ENCODE data around the gene CDH4. TPM values are rescaled to one million over a fixed set of nuclear protein-coding genes. Genes with fewer than 3 reads are reported as not detected.

Gene CDH4
- total and polyA plus RNA-seq, 12 donors, result 0.04 to 0.25 (median 0.08) TPM; not detected in 5

DNA sequence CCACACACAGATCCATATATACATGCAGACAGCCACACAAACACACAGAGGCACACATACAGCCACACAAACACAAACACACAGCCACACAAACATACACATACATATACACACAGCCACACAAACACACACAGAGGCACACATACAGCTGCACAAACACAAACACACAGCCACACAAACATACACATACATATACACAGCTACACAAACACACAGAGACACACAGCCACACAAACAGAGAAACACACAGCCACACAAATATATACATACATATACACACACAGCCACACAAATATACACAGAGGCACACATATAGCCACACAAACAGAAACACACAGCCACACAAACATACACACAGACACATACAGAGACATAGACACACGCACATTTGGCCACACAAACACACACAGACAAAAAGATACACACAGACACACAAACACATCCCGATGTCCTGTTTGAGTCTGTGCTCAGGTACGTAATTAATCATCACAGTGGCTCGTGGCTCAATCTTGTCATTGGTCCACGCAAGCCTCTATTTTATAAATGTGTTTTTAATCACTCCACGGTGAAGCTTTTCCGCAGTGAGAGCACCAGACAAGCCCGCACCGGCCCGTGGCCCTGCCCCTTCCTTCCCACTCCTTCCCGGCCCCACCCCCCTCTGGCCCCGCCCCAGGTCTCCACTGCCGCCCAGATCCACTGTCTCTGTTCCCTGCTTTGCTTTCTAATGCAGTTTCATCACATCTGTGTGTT, 135.3 kb downstream of the CDH4 start:
- DNase-seq, result peak in 1 of 2 donors; percentile 20
- no peak for TF ChIP-seq CTCF (IDR thresholded peaks at IDR 0.05)

GRCh38 chr20:61387954-61388348, 135.9 kb downstream of the CDH4 start:
- intact Hi-C loops (cut with DNase I), result no loop called here
- H3K9me3 ChIP-seq, result peaks cover 0 to 14% (median 0%) of the 10 kb centered on the region in 11 donors
- no peak for ATAC-seq
- H3K27me3 ChIP-seq, result peaks cover 0 to 38% (median 21%) of the 10 kb centered on the region in 7 donors
- 52 to 61% methylated on average over 7 of the region's 7 CpGs for WGBS, 2 donors
- no peak for TF ChIP-seq CTCF (IDR thresholded peaks at IDR 0.05)
- H3K4me1 ChIP-seq, result no peaks in the 10 kb centered on the region
- no peak overlapping the region for H3K4me3 ChIP-seq
- no peak for DNase-seq
- H3K36me3 ChIP-seq, result no peaks in the 10 kb centered on the region
- no peak overlapping the region for H3K27ac ChIP-seq

More for the DNA sequence above, 135.3 kb downstream of the CDH4 start:
- intact Hi-C loops (cut with DNase I), result no loop called here
- no peak overlapping the region for H3K4me3 ChIP-seq
- ATAC-seq, result no peak
- no peaks in the 10 kb centered on the region for H3K4me1 ChIP-seq
- no peaks in the 10 kb centered on the region for H3K36me3 ChIP-seq
- H3K27me3 ChIP-seq, result peaks cover 0 to 38% (median 21%) of the 10 kb centered on the region in 7 donors
- peaks cover 0 to 18% (median 2%) of the 10 kb centered on the region in 11 donors for H3K9me3 ChIP-seq
- WGBS, 2 donors, result 22 to 26% methylated on average over 13 of the region's 13 CpGs
- no peak overlapping the region for H3K27ac ChIP-seq

GRCh38 chr20:61389077-61389476, 137.0 kb downstream of the CDH4 start:
- 61 to 63% methylated on average over 10 of the region's 10 CpGs for WGBS, 2 donors
- intact Hi-C loops (cut with DNase I), result no loop called here
- no peak for TF ChIP-seq CTCF (IDR thresholded peaks at IDR 0.05)
- Histone ChIP-seq H3K9me3 (peaks cover 0 to 12% (median 0%) of the 10 kb centered on the region in 11 donors), H3K36me3 (no peaks in the 10 kb centered on the region), H3K27me3 (peaks cover 0 to 38% (median 21%) of the 10 kb centered on the region in 7 donors), H3K27ac (no peak overlapping the region), H3K4me1 (no peaks in the 10 kb centered on the region), H3K4me3 (no peak overlapping the region)
- ATAC-seq (no peak), DNase-seq (no peak)

GRCh38 chr20:61391185-61391584, 139.1 kb downstream of the CDH4 start:
- Histone ChIP-seq H3K9me3 (peaks cover 0 to 4% (median 0%) of the 10 kb centered on the region in 11 donors), H3K4me1 (no peaks in the 10 kb centered on the region), H3K36me3 (no peaks in the 10 kb centered on the region), H3K27me3 (peaks cover 0 to 35% (median 21%) of the 10 kb centered on the region in 7 donors), H3K4me3 (no peak overlapping the region), H3K27ac (no peak overlapping the region)
- WGBS, 2 donors, result 86 to 88% methylated on average over 12 of the region's 12 CpGs
- TF ChIP-seq CTCF (IDR thresholded peaks at IDR 0.05), result no peak
- DNase-seq, result no peak
- intact Hi-C loops (cut with DNase I), result no loop called here
- ATAC-seq, result no peak

All from heart right ventricle (tissue), 16 donors.